ENCODE measurements around the gene HOXA1.

The HOXA1 gene

DNA sequence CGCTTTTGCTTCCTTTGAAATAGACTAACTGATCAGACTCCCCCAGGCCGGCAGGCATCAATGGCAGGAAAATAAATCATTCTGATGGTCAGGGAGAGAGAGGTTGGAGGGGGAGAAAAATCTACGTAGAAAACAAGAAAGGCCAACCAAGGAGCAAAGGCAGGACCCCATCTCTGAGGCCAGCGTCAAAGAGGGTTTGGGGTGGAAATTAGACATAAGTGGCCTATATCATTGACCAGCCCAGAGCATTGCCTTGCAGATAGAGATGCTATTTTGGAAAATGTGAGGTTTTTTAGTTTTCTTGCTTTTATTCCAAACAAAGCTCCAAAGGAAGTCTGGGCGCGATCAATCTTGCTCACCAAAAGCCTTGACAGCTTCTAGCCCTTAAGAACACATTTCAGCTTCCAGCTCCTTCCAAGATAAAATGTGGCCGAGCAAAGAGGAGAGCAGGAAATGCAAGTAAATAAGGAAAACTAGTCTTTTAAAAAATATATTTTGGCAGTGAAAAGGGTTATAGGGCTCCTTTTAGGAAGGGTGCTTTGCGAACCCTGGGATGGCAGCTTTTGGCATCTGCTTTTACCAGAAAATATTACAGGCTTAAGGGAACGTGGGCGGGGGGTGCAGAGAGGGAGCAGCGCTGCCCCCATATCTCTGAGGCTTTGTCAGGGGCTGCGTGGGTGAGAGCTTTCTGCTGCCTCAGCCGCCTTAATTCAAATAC, 8.7 kb upstream of the HOXA1 start:
- DNase-seq, result no peak

DNA sequence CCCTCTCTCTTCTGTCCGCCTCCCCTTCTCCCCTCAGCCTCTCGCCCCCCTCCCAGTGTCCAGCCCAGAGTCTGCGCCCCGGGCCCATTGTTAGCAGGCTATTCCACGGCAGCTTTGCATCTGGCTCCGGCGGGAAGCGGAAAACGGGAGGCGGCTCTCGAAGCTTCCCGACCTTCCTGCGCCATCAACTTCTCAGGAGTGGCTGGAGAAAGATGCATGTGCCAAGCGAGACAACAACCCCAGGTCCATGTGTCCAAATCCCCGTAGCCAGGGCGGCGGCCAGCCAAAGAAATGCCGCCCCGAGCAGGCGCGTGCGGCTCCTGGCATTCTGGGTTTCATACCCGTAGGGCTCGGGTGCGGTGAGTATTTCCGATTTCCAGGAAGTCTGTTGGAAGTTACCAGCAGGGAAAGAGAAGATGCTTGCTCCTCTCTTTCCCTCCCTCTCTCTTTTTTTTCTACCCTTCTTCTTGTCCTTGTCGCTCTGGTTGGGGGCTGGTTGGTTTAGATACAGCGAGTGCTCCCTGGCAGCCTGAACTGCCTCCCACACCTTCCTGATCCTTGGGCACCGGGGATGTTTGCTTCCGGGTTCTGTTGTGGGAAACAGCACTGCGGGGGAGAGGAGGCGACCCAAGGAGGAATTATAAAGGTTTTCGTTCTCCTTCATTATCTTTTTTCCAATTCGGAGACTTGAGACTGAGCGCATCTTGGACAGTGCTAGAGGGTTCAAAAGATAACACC, 7.9 kb upstream of the HOXA1 start:
- DNase-seq, result no peak

DNA sequence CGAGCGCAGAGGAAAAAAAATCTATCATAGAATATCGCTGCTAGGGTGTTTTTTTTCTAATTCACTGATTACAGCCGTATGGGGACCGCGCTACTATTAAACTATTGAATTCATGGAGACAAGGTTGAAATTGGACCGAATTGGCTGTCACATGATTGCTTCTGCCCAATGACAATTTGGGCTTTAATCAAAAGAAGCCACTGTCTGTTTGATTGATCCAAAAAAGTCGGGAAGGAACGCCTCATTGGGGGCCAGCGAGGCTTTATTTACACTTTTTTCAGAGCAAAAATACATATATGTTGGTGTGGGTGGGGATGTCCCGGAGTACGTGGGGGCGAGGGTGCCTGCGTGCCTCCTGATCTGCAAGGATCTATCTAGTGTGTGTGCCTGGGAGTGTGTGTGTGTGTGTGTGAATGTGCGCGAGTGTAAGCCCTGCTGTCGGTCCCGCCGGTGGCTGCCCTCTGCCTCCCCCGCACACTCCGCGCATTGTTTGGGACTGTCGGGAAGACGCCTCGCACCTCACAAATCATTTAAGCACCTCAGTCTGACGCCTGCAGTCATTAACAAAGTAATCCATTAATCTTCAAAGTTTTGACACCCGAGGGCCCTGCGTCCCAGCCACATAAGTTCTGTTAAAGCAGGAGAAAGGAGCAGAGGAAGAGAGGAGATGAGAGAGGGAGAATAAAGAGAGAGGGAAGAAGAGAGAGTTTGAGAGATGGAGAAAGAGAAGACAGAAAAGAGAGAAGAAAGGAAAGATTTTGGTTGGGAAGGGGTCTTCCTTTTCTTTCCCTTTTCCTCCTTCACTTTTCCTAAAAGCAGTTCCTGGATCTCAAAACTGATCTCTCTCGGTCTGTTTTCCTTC, 7.0 kb upstream of the HOXA1 start, which contains the start of gene HOXA2:
HOXA2 (minus strand) TSS at position 103 of the 862 bp plus-strand sequence. CDS start 183 bp downstream, outside the sequence.
- no peak for DNase-seq

DNA sequence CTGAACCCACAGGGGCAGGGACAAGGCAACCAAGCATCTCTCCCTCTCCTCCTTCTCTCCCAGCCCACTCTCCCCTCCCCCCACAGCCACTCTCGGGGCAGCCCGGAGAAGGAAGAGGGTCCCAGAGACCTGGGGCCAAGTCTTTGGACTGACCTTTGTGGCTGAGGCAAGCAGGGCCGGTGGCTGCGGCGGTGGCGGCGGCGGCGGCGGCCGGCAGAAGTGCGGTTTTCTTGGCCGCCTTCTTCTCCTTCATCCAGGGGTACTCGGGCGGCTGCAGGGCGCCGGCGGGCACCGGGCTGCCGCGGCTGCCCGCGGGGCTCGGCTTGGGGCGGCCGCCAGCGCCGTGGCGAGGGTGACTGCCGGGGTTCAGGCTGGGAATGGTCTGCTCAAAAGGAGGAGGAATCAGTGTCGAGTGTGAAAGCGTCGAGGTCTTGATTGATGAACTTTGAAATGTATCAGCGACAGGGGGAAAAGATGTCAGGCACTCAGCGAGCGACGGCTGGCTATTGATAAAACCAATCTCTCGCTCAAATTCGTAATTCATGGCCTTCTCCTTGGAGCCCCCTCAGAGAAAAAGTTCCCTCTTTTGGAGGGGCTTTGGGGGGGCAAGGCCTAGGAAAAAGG, 6.3 kb upstream of the HOXA1 start:
- DNase-seq, result no peak

DNA sequence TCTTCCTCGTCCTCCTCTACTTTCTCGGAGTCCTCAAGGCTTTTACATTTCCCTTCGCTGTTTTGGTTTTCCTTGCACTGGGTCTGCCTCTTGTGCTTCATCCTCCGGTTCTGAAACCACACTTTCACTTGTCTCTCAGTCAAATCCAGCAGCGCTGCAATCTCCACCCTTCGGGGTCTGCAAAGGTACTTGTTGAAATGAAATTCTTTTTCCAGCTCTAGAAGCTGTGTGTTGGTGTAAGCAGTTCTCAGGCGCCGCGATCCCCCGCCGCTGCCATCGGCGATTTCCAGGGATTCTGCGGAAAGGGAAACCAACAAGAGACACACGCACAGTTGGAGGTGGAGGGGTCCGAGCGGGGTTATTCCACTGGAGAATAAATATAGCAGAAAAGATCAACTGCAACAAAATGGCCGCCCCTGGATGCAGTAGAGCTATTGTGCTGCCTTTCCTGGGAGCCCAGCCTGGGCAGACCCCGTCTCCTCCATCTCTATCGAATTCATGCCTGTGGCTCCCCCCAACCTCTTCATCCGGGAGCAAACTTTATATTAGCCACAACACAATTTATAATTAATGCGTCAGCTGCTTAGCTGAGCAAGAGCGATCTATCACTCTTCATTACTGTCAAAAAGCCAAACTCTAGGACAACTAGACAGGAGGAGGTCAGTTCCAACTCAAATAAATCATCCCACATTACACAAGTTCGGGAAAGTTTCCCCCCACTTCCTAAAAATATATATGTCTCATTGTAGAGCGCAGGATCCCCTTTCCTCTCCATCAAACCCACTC, 5.6 kb upstream of the HOXA1 start:
- DNase-seq, result no peak

DNA sequence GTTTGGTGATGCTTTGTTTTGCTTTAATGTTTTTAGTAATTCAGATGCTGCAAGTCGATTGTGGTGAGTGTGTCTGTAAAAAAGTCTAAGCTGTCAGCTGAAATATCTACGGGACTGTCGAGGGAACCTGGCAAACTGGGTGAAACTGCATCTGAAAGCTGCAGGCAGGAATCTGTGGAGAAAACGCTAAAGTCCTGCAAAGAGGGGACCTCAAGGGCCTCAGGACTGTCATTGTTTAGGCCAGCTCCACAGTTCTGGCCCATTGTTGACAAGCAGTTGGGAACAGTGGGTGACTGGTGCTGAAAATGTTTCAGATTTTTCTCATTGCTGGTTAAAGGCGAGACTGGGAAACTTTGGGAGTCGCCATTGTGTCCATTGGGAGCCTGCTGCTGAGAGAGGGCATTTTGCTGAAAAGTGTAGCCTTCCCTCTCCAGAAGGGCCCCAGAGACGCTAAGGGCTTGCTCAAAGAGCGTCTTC, 4.9 kb upstream of the HOXA1 start:
- DNase-seq, result no peak

DNA sequence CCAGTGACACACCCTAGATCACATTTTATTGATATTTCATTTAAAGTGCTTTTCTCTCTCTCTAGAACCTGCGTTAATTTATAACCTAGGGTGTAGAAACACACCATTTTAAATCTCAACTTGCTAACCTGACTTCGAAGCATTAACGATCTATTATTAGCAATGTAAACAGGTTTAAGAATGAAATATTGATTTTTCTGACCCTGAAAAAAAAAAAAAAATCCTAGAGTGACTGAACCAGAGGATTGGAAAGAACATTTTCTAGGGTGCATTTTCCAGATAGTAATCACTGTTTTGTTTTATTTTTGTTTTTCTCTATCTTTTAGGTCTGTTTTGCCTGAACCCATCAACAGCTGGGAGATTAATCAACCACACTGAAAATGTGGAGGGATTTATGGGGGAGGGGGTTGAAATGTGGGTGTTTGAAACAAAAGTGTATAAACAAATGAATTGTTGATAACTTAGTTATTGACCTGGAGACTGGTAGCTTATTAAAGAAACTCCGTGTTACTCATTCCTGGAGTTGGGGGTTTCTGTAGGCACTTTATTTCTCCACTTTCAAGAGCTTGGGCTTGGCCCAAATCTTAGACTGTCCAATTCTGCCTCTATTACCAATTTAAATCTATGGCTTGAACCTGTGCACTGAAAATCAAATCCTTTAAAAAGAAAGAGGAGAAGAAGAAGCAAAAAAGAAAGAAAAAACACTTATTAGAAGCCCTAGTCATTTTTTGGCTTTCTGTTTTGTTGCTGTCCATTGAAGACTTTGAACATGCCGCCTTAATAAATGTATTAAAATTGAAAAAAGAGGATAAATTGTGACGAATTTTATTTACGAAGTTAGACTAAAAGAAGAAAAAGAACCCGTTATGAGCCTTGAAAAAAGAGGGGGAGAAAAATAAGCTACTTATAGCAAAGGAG, 3.9 kb upstream of the HOXA1 start:
- no peak for DNase-seq

DNA sequence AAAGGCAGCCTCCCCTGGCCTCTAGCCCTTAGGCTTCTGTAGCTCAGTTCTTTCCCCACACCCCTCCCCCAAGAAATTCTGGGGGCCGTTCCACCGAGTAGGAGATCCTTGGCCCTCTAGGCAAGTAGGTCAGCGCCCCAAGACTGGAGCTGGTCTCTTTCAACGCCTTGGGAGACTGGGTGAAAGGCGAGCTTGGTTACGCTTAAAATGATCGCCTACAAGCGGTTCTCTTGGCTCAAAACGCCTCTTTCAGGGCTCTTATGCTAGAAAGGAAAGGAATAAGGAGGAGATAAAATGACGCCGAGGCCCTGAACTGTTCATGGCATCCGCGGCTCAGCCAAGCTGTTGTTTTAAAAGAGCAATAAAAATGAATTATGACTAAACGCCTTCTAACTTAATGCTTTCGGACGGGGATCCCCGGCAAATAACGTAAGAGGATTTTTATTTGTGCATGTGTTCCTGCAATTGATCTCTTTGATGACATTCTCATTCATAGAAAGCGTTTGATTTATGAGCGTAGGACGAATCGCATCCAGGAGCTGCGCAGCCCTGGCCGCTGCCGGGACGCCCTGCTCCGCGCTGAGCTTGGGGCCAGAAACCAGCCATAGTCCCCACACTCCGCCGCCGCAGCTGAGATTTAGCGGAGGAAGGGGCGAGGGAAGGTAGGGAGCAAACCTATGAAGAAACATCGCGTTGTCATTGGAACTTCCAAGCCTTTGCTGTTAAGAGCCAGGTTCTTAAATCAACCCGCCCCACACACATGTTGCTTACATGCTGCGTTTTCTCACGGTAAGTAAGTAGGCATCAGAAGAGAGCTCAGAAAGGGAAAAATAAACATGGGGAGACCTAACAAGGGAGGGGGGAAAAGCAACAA, 3.0 kb upstream of the HOXA1 start:
- DNase-seq, result no peak

DNA sequence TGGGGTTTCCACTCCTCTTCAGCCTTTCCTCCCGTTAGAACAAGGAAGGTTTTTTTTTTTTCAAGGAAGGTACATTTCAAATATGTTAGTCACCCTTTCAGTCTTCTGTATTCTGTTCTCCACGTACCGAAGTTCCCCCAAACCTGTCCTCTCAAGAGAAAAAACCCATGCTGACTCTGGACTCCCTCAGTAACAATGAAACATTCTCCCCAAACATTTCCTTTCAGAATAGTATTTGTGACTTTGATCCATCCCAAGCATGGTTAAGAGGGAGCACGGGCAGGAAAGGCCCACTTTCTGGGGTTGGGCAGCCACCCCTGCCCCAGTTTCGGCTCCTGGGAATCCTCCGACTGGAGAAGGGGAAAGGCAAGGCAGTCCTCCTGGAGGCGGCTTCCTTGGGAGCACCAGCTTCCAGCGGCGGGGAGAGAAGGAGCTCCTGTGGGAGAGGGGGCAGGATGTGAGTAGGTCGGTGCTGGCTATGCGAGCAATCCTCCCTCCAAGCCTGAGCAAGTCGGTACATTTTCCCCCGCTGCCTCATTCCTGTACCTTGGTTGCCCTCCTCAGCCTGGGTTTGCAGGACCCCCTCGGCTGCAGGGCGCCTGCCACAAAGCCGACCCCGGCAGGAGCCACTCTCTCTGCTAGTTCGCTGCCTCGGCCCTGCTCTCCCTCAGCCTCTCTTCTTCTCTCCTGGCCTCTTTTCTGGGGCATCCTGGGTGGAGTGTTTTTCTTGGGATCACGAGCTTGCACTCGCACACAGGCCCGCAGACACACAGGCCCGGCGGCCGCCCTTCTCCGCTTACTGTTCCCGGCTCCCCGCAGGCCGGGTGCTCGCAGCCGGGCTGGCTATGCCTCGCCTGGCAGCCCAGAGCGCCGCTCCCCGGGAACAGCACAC, 2.1 kb upstream of the HOXA1 start:
- no peak for DNase-seq

DNA sequence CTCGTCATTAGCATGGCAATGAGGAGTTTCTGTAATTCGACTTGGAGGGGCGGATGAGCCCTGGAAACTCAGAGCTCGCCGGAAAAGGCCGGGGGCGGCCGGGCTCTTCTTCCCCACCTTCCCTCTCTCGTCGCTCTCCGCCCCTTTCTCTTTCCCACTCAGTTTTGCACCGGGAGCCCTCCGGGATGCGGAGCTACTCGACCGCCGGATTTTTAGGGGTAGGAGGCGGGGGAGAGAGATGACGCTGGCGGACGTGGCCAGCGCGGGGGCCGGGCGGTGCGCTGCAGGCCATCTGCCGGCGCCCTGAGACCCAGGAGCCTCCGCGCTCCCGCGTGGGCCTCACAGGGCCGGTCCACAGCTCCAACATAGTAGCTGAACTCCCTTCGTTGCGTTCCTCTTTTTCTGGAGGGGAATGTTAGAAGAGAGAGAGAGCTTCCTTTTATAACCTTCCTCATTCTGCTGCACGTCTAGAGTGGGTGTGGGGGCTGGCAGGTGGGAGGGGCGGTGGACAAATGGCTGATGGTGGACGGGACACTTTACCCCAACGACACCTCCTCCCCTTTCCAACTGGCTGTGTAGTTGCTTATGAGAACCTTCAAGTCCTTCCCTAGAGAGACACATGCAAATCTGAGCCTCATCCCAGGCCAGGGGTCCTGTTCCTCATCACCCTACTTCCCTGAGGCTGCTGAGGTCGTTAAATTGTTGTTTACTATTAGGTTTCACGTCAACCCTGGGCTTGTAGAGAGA, 1.1 kb upstream of the HOXA1 start:
- DNase-seq, result no peak

DNA sequence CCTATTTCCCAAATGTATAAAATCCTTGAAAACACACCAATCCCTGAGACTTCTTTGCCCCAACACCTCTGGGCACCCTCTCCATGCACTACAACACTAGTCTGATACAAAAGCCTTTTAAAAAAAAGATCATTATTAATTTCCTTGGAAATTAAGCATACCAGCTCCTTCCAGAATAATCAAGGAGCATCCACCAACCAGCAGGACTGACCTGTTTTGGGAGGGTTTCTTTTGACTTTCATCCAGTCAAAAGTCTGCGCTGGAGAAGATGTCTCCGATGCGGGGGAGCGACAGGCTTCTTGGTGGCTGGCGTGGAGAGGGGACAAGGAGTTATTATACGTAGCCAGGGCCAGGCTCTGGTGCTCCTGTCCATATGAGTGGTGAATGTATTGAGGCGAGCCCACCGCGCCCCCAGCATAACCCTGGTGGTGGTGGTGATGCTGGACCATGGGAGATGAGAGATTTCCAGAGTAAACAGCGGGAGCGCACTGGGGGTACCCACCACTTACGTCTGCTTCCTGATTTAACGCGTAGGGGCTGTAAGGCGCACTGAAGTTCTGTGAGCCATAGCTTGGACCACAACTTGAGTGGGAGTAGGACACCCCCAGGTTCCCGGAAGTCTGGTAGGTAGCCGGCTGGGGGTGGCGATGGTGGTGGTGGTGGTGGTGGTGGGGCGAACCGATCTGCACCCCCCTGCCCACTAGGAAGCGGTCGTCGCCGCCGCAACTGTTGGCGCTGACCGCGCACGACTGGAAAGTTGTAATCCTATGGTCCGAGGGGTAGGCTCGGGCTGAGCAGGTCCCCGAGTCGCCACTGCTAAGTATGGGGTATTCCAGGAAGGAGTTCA, 527 bp downstream of the HOXA1 start:
- DNase-seq, result no peak

DNA sequence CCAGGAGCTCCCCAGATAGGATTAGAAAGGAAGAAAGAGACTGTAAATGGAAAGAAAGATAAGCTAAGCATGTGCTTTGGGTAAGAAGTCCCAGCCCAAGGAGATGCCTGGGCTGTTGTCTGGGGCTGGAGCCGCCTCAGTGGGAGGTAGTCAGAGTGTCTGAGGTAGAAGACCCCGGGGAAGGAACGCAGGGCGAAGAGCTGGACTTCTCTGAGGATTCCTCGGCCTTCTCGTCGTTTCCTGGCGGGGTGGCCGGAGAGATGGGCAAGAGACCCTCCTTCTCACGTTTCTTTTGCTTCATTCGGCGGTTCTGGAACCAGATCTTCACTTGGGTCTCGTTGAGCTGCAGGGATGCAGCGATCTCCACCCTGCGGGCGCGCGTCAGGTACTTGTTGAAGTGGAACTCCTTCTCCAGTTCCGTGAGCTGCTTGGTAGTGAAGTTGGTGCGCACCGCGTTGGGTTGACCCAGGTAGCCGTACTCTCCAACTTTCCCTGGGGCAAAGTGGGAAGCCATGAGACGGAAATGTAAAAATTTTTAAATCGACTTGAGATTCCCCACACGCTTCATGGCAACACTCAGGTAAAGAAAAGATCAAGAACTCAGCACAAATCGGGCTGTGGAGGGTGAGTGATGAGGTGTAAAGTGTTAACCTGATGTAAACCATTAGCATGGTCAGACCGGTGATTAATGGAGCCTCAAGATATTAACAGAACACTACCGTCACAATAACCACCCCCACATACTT, 1.3 kb downstream of the HOXA1 start:
- DNase-seq, result no peak

DNA sequence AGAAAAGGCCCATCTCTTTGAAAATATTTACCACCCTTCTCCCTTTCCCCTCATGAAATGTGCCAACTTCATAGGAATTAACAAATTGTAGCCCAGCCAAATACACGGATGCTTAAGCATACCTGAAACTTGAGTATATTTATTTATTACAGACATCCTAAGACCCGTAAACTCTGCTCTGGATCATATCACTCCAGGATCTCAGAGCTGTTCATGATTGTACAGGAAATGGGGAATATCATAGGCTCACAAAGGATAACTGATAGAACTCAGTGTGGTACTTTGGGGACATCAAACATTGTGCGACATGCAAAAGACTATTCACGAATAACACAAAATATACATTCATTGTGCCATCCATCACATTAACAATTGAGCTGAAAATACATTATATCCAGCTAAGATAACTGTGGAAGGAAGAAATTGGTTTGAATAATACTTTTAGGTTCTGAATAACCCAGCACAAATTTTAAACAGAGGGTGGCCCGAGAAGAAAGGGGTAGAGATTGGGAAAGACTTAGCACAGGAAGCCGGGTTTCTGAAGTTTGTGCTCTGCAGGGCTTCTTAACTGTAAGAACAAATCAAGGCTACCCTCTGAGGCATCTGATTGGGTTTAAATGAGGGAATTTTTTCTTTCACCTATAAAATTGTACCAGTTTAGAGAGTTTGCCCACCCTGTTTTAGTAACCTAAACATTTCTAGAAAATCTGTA, 2.5 kb downstream of the HOXA1 start:
- no peak for DNase-seq

DNA sequence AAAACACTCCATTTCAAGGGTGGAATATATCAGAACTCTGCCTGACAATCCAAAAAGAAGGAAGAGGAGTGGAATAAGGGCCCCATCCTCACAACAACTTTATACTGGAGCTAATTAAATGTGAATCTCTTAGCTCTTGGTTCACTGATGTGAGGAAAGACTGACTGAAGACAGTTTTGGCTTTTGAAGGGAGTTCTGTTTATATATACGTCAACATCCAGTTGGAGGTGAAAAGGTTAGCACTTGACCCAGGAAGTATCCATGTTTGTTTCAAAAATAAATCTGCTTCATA, 3.0 kb downstream of the HOXA1 start:
- no peak for DNase-seq

DNA sequence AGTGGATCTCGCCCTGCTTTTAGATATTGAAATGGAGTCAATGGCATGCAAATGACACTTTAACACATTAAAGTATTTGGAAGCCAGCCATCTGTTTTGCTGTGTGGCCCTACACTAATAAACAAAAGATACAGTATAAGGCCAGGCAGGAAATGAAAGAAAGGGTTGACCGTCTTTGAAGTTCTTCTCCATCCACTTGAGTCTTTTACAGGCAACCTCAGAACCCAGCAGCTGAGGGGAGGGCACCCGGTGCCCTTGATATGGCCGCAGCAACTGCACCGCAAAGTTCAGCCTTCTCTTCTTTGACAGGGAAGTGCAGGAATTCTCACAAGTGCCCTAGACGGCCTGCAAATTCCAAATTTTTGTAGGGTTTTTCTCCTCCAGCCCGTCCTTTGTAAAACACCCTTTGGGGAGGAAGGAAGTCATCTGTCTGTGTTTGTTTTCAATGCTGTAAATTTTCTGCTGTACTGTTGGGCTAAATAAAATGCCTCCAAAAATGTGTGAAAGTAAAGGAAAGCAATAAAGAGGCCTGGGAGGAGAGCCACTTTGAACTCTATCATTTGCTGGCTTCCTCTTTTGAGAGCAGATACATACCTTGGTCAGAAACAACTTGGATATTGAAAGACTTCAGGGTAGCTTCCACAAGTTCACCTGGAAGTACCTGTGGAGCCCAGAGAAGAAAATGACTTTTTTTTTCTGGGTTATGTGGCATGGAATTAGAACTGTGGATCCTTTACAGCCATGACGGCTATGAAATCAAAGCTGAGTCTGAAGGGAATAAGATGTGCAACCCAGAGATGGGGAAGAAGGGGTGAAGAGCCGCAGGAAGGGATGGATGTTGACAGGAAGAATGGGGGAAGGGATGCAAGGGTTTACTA, 3.6 kb downstream of the HOXA1 start:
- no peak for DNase-seq

Data from T-helper 9 cell (primary cell).